Adrenal gland (tissue), 12 donors: ENCODE measurements around the gene DNM2. TPM values are rescaled to one million over a fixed set of nuclear protein-coding genes. Genes with fewer than 3 reads are reported as not detected.

Experiments
- DNase-seq, 7 donors: peaks; one replicate each; pipeline ENCODE4 v3.0.0-alpha.2; 2019 to 2020
- H3K27ac ChIP-seq, 5 donors: fragments of 200-600 bp; sonication (generic) in 4 of 5; 1 replicate in 3 of 5; 2 replicates in 2 of 5; pipeline versions ENCODE4 v1.5.1 to v1.8.0; 2016 to 2020; ENCODE audit warnings: mild to moderate bottlenecking in 1 of 5
- H3K27me3 ChIP-seq: fragments of 200-600 bp; 2 replicates; pipeline ENCODE4 v1.8.0; 2021
- H3K36me3 ChIP-seq, 2 donors: fragments of 200-600 bp; replicated peaks in 1 of 2; 1 replicate in 1 of 2; 2 replicates in 1 of 2; pipeline versions ENCODE4 v1.5.1 to v1.8.0; 2018 to 2022
- H3K4me1 ChIP-seq, 2 donors: fragments of 200-600 bp; replicated peaks in 1 of 2; 1 replicate in 1 of 2; 2 replicates in 1 of 2; pipeline versions ENCODE4 v1.5.1 to v1.8.0; 2018 to 2021
- H3K4me3 ChIP-seq, 4 donors: fragments of 200-600 bp; sonication (generic) in 3 of 4; one replicate each; pipeline ENCODE4 v1.5.1; 2016 to 2018
- H3K9me3 ChIP-seq, 3 donors: fragments of 200-600 bp; sonication (generic) in 1 of 3; replicated peaks in 1 of 3; 1 replicate in 2 of 3; 2 replicates in 1 of 3; pipeline versions ENCODE4 v1.5.1 to v1.8.0; 2016 to 2021
- POLR2A ChIP-seq, 2 donors: fragments of 450-650 bp; IDR thresholded peaks; one replicate each; pipeline ENCODE4 v1.6.1; 2017; ENCODE audit warnings: antibody characterized with exemption in 2 of 2, mild to moderate bottlenecking in 2 of 2, moderate library complexity in 1 of 2
- WGBS, 4 donors: extraction: QIAGEN DNeasy Blood & Tissue Kit in 2 of 4; methylation state at CpG; one replicate each; pipeline versions ENCODE4 v1.1.5 to v1.1.7; 2013 to 2017; 5-methylcytosine and 5-hydroxymethylcytosine counted together
- intact Hi-C, 2 donors: fragments of 100-400 bp; cut with DNase I; formaldehyde crosslinking; loops; one replicate each; pipeline versions ENCODE4 v1.14.1 to v1.15.0; 2022 to 2023
- polyA plus RNA-seq, 3 donors: library from polyadenylated mRNA; stranded (reverse); fragments of 200-250 nt in 2 of 3; fragments of 350-450 nt in 1 of 3; fragmentation: Illumina TruSeq in 1 of 3; extraction: RNeasy Lipid Tissue Mini Kit (QIAGEN cat#74804) in 1 of 3; gene quantifications; one replicate each; pipeline ENCODE4 v1.2.3, GENCODE V29; 2013 to 2014
- total RNA-seq, 9 donors: library from RNA; depleted of rRNA in 4 of 9; stranded (reverse); fragments of >200 nt in 4 of 9; fragments of 120-200 nt in 1 of 9; fragmentation: NEBNext Ultra II Directional in 1 of 9; extraction: Animal tissue kit (Norgen Biotek cat#: 25700) in 1 of 9; gene quantifications; one replicate each; pipeline versions ENCODE4 v1.1.0 to v1.2.4, GENCODE V29; 2013 to 2023
- TF ChIP-seq, protein P1 (sequence below), 6 experiments: fragments of 450-650 bp in 4 of 6; fragments of 200-600 bp in 2 of 6; sonication (generic) in 1 of 6; IDR thresholded peaks; 1 replicate in 5 of 6; 2 replicates in 1 of 6; pipeline versions ENCODE4 v1.5.1 to v1.8.0; 2016 to 2021; ENCODE audit warnings: antibody characterized with exemption in 6 of 6, mild to moderate bottlenecking in 2 of 6, moderate library complexity in 1 of 6
- donor health status: healthy with polysubstance abuse.
- donor health status: Bipolar disorder and iron deficiency.
- donor health status: DM: yes; HTN: yes; CAD: no.
- donor health status: DM: no; HTN: no; CAD: no.
- donor health status: DM: no; HTN: no; CAD: no.
- donor health status: DM: yes; HTN: yes; CAD: no.

DNM2 gene
- total and polyA plus RNA-seq, 12 donors = 73.3 to 196 (median 153) TPM

DNA sequence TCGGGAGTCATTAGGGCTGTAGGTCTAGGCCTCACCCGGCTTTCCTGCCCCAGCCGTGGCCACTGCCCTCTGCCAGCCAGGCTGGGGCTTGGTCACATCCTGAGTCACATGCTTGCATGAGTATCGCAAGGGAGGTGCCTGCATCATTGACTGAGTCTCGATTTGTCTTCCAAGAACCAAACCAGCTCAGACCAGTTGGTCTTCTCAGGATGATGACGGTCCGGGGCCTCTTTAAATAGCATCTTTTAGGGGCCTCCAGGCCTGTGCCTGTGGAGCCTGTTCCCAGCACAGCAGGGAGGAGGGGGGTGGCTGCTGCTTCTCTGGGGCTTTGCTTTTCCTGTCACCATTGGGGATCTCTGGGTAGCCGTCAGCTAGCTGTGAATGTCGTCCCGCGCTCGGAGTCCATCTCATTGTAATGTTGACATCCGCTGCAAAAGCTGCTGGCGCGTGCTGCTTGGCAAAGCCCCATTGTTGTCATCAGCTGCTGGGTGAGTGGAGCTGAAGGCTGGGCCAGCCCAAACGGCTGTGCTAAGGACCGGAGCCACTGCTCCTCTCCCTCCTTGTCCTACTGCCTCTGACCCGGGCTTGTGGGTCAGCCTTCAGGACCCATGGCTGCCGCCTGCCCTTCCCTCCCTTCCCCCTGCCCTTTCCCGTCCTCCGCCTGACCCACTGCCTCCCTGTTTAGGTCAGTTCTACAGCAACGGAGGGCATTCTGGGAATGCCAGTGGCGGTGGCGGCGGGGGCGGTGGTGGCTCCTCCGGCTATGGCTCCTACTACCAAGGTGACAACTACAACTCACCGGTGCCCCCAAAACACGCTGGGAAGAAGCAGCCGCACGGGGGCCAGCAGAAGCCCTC, 31.0 kb upstream of the DNM2 start:
- no peak for TF ChIP-seq POLR2A (IDR thresholded peaks at IDR 0.05)
- TF ChIP-seq, protein P1, sequence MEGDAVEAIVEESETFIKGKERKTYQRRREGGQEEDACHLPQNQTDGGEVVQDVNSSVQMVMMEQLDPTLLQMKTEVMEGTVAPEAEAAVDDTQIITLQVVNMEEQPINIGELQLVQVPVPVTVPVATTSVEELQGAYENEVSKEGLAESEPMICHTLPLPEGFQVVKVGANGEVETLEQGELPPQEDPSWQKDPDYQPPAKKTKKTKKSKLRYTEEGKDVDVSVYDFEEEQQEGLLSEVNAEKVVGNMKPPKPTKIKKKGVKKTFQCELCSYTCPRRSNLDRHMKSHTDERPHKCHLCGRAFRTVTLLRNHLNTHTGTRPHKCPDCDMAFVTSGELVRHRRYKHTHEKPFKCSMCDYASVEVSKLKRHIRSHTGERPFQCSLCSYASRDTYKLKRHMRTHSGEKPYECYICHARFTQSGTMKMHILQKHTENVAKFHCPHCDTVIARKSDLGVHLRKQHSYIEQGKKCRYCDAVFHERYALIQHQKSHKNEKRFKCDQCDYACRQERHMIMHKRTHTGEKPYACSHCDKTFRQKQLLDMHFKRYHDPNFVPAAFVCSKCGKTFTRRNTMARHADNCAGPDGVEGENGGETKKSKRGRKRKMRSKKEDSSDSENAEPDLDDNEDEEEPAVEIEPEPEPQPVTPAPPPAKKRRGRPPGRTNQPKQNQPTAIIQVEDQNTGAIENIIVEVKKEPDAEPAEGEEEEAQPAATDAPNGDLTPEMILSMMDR (IDR thresholded peaks at IDR 0.05) = no peak
- Histone ChIP-seq H3K4me1 (no peaks in the 10 kb centered on the region), H3K4me3 (no peak overlapping the region), H3K36me3 (peaks cover 0 to 93% of the 10 kb centered on the region in 2 donors), H3K27me3 (no peaks in the 10 kb centered on the region), H3K27ac (peak overlapping the region in 2 of 5 donors; percentile 22 to 66), H3K9me3 (no peaks in the 10 kb centered on the region)
- peak in 4 of 7 donors; percentile 47 to 80 (median 53) for DNase-seq
- intact Hi-C loops = no loop called here
- 69 to 90% (median 78%) methylated on average over 8 to 31 of the region's 31 CpGs for WGBS, 4 donors

DNA sequence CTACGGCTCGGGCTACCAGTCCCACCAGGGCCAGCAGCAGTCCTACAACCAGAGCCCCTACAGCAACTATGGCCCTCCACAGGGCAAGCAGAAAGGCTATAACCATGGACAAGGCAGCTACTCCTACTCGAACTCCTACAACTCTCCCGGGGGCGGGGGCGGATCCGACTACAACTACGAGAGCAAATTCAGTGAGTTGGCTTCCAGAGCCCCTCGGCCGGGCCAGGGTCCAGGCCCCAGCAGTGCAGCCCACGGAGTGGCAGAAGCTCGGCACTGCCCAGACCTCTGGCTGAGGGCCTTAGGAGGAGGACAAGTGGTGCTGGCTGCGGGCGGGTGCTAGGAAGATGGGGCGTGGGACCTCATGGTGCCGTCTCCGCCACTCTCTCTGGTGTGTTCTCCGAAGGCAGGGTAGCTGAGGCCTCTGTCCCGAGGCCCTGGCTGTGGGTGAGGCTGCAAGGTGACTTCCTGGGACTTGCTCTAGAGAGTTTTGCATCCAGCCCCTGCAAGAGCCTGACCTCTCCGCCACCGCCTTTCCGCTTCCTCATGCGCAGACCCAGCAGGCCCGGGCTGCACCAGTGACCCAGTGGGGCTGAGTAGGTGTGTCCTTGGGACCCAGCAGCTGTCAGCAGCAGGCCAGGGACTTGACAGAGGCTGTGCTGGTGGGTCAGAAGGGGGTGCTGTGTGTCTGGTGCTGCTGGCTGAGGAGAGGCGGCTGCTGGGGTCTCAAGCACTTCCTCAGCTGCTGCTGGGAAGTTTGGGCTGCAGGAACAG, 30.2 kb upstream of the DNM2 start:
- peak overlapping the region in 1 of 5 donors; percentile 66 for H3K27ac ChIP-seq
- intact Hi-C loops = no loop called here
- TF ChIP-seq, protein P1 (IDR thresholded peaks at IDR 0.05) = no peak
- no peak for TF ChIP-seq POLR2A (IDR thresholded peaks at IDR 0.05)
- no peaks in the 10 kb centered on the region for H3K9me3 ChIP-seq
- H3K4me3 ChIP-seq = no peak overlapping the region
- no peak for DNase-seq
- no peaks in the 10 kb centered on the region for H3K4me1 ChIP-seq
- peaks cover 0 to 92% of the 10 kb centered on the region in 2 donors for H3K36me3 ChIP-seq
- no peaks in the 10 kb centered on the region for H3K27me3 ChIP-seq
- WGBS, 4 donors = 79 to 90% (median 82%) methylated on average over 20 to 25 of the region's 25 CpGs; no CpG with 5 or more reads in 1 of the 4 donors

DNA sequence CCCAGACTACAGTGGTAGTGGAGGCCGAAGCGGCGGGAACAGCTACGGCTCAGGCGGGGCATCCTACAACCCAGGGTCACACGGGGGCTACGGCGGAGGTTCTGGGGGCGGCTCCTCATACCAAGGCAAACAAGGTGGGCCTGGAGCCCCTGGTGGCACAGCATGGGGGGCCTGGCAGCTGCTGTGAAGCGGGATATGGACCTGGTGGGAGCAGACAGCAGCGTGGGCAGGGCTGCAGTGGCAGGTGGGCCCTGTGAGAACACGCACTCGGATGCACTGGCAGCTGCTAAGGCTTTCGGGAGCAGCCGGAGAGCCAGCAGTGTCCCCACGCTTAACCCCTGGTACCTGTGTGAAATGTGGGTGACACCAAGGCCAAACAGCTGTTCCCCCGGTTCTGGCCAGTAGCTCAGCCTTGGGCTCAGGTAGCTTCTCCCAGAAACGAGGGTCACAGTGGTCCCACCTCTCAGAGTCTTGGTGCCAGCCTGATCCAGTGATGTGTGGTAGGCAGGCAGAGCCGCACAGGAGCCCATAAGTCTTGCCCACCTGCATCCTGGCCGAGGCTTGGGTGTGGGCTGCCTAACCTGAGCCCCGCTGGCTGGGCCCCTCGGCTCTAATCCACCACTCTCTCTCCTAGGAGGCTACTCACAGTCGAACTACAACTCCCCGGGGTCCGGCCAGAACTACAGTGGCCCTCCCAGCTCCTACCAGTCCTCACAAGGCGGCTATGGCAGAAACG, 29.2 kb upstream of the DNM2 start:
- H3K9me3 ChIP-seq = no peaks in the 10 kb centered on the region
- WGBS, 4 donors = 88 to 93% (median 89%) methylated on average over 13 to 27 of the region's 27 CpGs

More for the DNA sequence above, 29.2 kb upstream of the DNM2 start:
- no peak overlapping the region for H3K4me3 ChIP-seq
- no peak for TF ChIP-seq POLR2A (IDR thresholded peaks at IDR 0.05)
- TF ChIP-seq, protein P1 (IDR thresholded peaks at IDR 0.05) = no peak
- H3K27me3 ChIP-seq = no peaks in the 10 kb centered on the region
- DNase-seq = no peak
- intact Hi-C loops = no loop called here
- H3K27ac ChIP-seq = no peak overlapping the region
- peaks cover 0 to 82% of the 10 kb centered on the region in 2 donors for H3K36me3 ChIP-seq
- no peaks in the 10 kb centered on the region for H3K4me1 ChIP-seq
